K562 (cell line): ENCODE data around the gene TMEM132C. TPM values are rescaled to one million over a fixed set of nuclear protein-coding genes. Genes with fewer than 3 reads are reported as not detected.

Experiments
- ATAC-seq: fragments of 200-7000 bp; cut with Tn5 transposase; 3 replicates; pipeline ENCODE4 v1.9.1; 2020; ENCODE audit warnings: moderate library complexity
- BruUV-seq: library from RNA; stranded (reverse); fragments of 400-500 nt; replicated peaks from 2 replicates; lab custom pipeline; 2021; lab: Mats Ljungman, UMichigan
- CTCF ChIA-PET: fragments of 300-600 bp; formaldehyde crosslinking; extraction: SDS; loops from one replicate; lab custom pipeline; 2021; ENCODE audit warnings: low intra/inter-chr PET ratio; lab: Yijun Ruan, JAX
- POLR2A ChIA-PET: fragments of 300-600, 350-650 bp; sonication (Branson Sonifier 250); formaldehyde crosslinking; extraction: SDS; loops from one replicate; lab custom pipeline; 2021; ENCODE audit warnings: antibody characterized with exemption, inconsistent platforms; lab: Yijun Ruan, JAX
- DNase-seq, 4 experiments: peaks; one replicate each; pipeline versions ENCODE4 v3.0.0 to v3.0.0-alpha.2; 2011 to 2018; ENCODE audit warnings: low spot score in 3 of 4, mixed read lengths in 3 of 4; ENCODE audit errors: extremely low read depth in 1 of 4
- FAIRE-seq: peaks from 2 replicates; lab custom pipeline; 2011; peaks lifted over from hg19 to GRCh38; lab: Jason Lieb, UNC
- H2AFZ ChIP-seq: 2 replicates; pipeline ENCODE4 v1.6.0; 2011; ENCODE audit warnings: low read depth, low read length, control low read depth, inconsistent platforms
- H3K27ac ChIP-seq: fragments of 200-600 bp; 3 replicates; pipeline ENCODE4 v1.8.0; 2011; ENCODE audit warnings: low read depth, mild to moderate bottlenecking, control low read depth, inconsistent platforms, low read length, moderate library complexity, mixed read lengths; ENCODE audit errors: extremely low read depth
- H3K27me3 ChIP-seq, 2 experiments: fragments of 300-600 bp in 1 of 2; 2 replicates in 1 of 2; 3 replicates in 1 of 2; pipeline versions ENCODE4 v1.6.0 to v1.8.0; 2011; ENCODE audit warnings: inconsistent platforms in 2 of 2, low read length in 2 of 2, mild to moderate bottlenecking in 1 of 2, mixed read lengths in 1 of 2, moderate library complexity in 1 of 2; ENCODE audit not compliant: control insufficient read depth in 2 of 2, insufficient read depth in 2 of 2
- H3K36me3 ChIP-seq: fragments of 300-600 bp; 3 replicates; pipeline ENCODE4 v1.8.0; 2011; ENCODE audit warnings: mild to moderate bottlenecking, low read length, inconsistent platforms; ENCODE audit not compliant: control insufficient read depth, insufficient read depth
- H3K4me1 ChIP-seq, 2 experiments: fragments of 200-600 bp in 1 of 2; replicated peaks in 1 of 2; 2 replicates in 1 of 2; 3 replicates in 1 of 2; pipeline versions ENCODE4 v1.5.1 to v1.8.0; 2011; ENCODE audit warnings: inconsistent platforms in 2 of 2, low read length in 2 of 2, mild to moderate bottlenecking in 1 of 2, mixed read lengths in 1 of 2, moderate library complexity in 1 of 2; ENCODE audit not compliant: control insufficient read depth in 2 of 2, insufficient read depth in 2 of 2
- H3K4me2 ChIP-seq: 2 replicates; pipeline ENCODE4 v1.6.1; 2011; ENCODE audit warnings: low read length, control low read depth, inconsistent platforms, mixed read lengths; ENCODE audit not compliant: insufficient read depth
- H3K4me3 ChIP-seq: fragments of 200-600 bp; sonication (generic), shearing (Covaris generic); 2 replicates; pipeline ENCODE4 v1.5.1; 2016; ENCODE audit warnings: control low read depth, inconsistent platforms
- H3K79me2 ChIP-seq: fragments of 200-600 bp; 3 replicates; pipeline ENCODE4 v1.8.0; 2011; ENCODE audit warnings: low read length, inconsistent platforms; ENCODE audit not compliant: control insufficient read depth, insufficient read depth
- H3K9ac ChIP-seq, 2 experiments: 2 replicates each; pipeline versions ENCODE4 v1.6.0 to v1.6.1; 2011; ENCODE audit warnings: low read depth in 2 of 2, low read length in 2 of 2, control low read depth in 1 of 2, inconsistent platforms in 1 of 2, mild to moderate bottlenecking in 1 of 2, mixed read lengths in 1 of 2; ENCODE audit not compliant: insufficient read depth in 1 of 2
- H3K9me1 ChIP-seq: one replicate; pipeline ENCODE4 v1.6.0; 2011; ENCODE audit warnings: inconsistent platforms, mild to moderate bottlenecking, low read length, moderate library complexity; ENCODE audit not compliant: control insufficient read depth, insufficient read depth
- H3K9me3 ChIP-seq: replicated peaks from 2 replicates; pipeline ENCODE4 v1.5.1; 2011; ENCODE audit warnings: low read depth, low read length, inconsistent platforms; ENCODE audit not compliant: control insufficient read depth, insufficient read depth
- H4K20me1 ChIP-seq: replicated peaks from 2 replicates; pipeline ENCODE4 v1.6.1; 2011; ENCODE audit warnings: low read length, inconsistent platforms, mixed read lengths; ENCODE audit not compliant: control insufficient read depth, insufficient read depth
- BRF2 ChIP-seq: IDR thresholded peaks from 3 replicates; pipeline ENCODE4 v1.6.1; 2011; ENCODE audit warnings: borderline replicate concordance, mild to moderate bottlenecking; ENCODE audit not compliant: insufficient read length, insufficient read depth
- CC2D1A ChIP-seq: fragments of 450-650 bp; IDR thresholded peaks from 2 replicates; pipeline ENCODE4 v1.6.1; 2017; ENCODE audit warnings: mild to moderate bottlenecking
- CTCF ChIP-seq, 3 experiments: IDR thresholded peaks in 2 of 3; conservative IDR thresholded peaks in 1 of 3; 2 replicates each; pipeline ENCODE4 v1.5.1; 2011 to 2012; ENCODE audit warnings: low read length in 3 of 3, mild to moderate bottlenecking in 3 of 3, control low read depth in 2 of 3, improper control_type of control experiment in 1 of 3, inconsistent platforms in 1 of 3, low read depth in 1 of 3, mixed read lengths in 1 of 3, moderate library complexity in 1 of 3; ENCODE audit not compliant: insufficient read depth in 2 of 3
- ETV5 ChIP-seq: sonication (generic); formaldehyde crosslinking; IDR thresholded peaks from 2 replicates; pipeline ENCODE4 v1.4.0; 2020; ENCODE audit warnings: low read depth, mild to moderate bottlenecking, missing genetic modification reagents
- PKNOX1 ChIP-seq: fragments of 450-650 bp; IDR thresholded peaks from 2 replicates; pipeline ENCODE4 v1.6.1; 2016
- SETDB1 ChIP-seq: IDR thresholded peaks from one replicate; pipeline ENCODE4 v1.6.1; 2012; ENCODE audit warnings: low read length, control low read depth, inconsistent platforms
- TGIF2 ChIP-seq: sonication (generic); formaldehyde crosslinking; IDR thresholded peaks from 2 replicates; pipeline ENCODE4 v1.8.1; 2022; ENCODE audit warnings: mild to moderate bottlenecking, missing genetic modification reagents, moderate library complexity
- YY1 ChIP-seq, 3 experiments: IDR thresholded peaks; 2 replicates each; pipeline ENCODE4 v1.6.1; 2011; ENCODE audit warnings: low read length in 2 of 3, mild to moderate bottlenecking in 2 of 3, moderate library complexity in 2 of 3, borderline replicate concordance in 1 of 3, control low read depth in 1 of 3, low read depth in 1 of 3; ENCODE audit not compliant: insufficient read depth in 3 of 3, insufficient replicate concordance in 2 of 3, control insufficient read depth in 1 of 3, insufficient read length in 1 of 3; ENCODE audit errors: extremely low read depth in 1 of 3
- ZKSCAN1 ChIP-seq: fragments of 150-350 bp; IDR thresholded peaks from 2 replicates; pipeline ENCODE4 v1.6.1; 2016; ENCODE audit warnings: low read depth, low read length
- ZNF146 ChIP-seq: IDR thresholded peaks from one replicate; pipeline ENCODE4 v1.6.1; 2018; ENCODE audit warnings: missing compliant biosample characterization; ENCODE audit not compliant: unreplicated experiment
- ZNF518B ChIP-seq: fragments of 250-450 bp; sonication (Bioruptor Pico); IDR thresholded peaks from 2 replicates; pipeline ENCODE4 v1.5.0; 2021; ENCODE audit warnings: mild to moderate bottlenecking, moderate library complexity
- WGBS: fragments of 100-300 bp; shearing (Covaris generic); methylation state at CpG from one replicate; pipeline ENCODE4 v1.1.6; 2016; ENCODE audit warnings: low coverage, mixed read lengths; ENCODE audit not compliant: insufficient coverage; ENCODE audit errors: missing lambda C conversion rate; 5-methylcytosine and 5-hydroxymethylcytosine counted together
- in situ Hi-C: fragments of 300-500 bp; cut with MboI; formaldehyde crosslinking; loops from 4 replicates; pipeline ENCODE4 v1.15.0; 2018; ENCODE audit warnings: inconsistent platforms, mixed read lengths
- intact Hi-C: fragments of 100-400 bp; cut with micrococcal nuclease; formaldehyde crosslinking; loops from 2 replicates; pipeline ENCODE4 v1.14.2; 2022
- polyA plus RNA-seq, 8 experiments: library from polyadenylated mRNA; depleted of rRNA in 4 of 8; stranded (reverse) in 5 of 8; unstranded in 3 of 8; fragments of >200 nt; fragmentation: Nextera tagmentation in 2 of 8; fragmentation: Illumina TruSeq in 1 of 8; extraction: Ambion mirVana in 2 of 8; extraction: Trizol in 1 of 8; gene quantifications; 2 replicates each; pipeline versions ENCODE4 v1.2.1 to v1.2.3, GENCODE V29; 2011 to 2014; ENCODE audit warnings: inconsistent platforms in 1 of 8, missing spikeins in 1 of 8
- total RNA-seq, 7 experiments: library from RNA; depleted of rRNA in 6 of 7; stranded (reverse); fragments of >200 nt in 6 of 7; fragmentation: Illumina TruSeq in 2 of 7; extraction: Trizol in 2 of 7; gene quantifications; 2 replicates each; pipeline versions ENCODE4 v1.2.1 to v1.2.3, GENCODE V29; 2011 to 2021; ENCODE audit warnings: low replicate concordance in 1 of 7

Gene TMEM132C
- total and polyA plus RNA-seq, 9 of the 15 experiments (the other 6 are each of a cell fraction or from before 2014, with no cell fraction given), result not detected

- Histone ChIP-seq H2AFZ (no peak overlapping the region), H3K79me2 (no peaks in the 10 kb centered on the region), H4K20me1 (no peaks in the 10 kb centered on the region), H3K4me2 (no peak overlapping the region), H3K36me3 (no peaks in the 10 kb centered on the region), H3K9me1 (no peaks in the 10 kb centered on the region), H3K4me1 (no peaks in the 10 kb centered on the region), H3K9me3 (no peaks in the 10 kb centered on the region), H3K4me3 (no peak overlapping the region), H3K9ac (no peak overlapping the region), H3K27ac (no peak overlapping the region), H3K27me3 (peaks cover 0 to 4% of the 10 kb centered on the region in 2 experiments; a peak in 1 of 5 replicates)
- ATAC-seq (no peak), FAIRE-seq (no peak), DNase-seq (no peak)
- intact Hi-C loops, result no loop called here
- in situ Hi-C loops, result no loop called here
- CTCF ChIA-PET, result no interaction called here
- BruUV-seq, result no TSS peak
- POLR2A ChIA-PET, result no interaction called here
- 0% methylated on average over 11 of the region's 11 CpGs for WGBS
- TF ChIP-seq SETDB1 (no peak), TGIF2 (CRISPR knock-in tag) (no peak), CC2D1A (no peak), ZKSCAN1 (no peak), ETV5 (CRISPR knock-in tag) (no peak), ZNF146 (CRISPR knock-in tag) (no peak), BRF2 (no peak), ZNF518B (CRISPR knock-in tag) (no peak), CTCF (IDR thresholded peaks at IDR 0.05 in 2 of 3, conservative IDR thresholded peaks at IDR 0.05 in 1 of 3; ENCODE audit: insufficient read depth in 2 of 3, low read depth in 1 of 3, low read length in 3 of 3) (no peak), PKNOX1 (no peak), YY1 (IDR thresholded peaks at IDR 0.05; ENCODE audit: borderline replicate concordance in 1 of 3, control insufficient read depth in 1 of 3, extremely low read depth in 1 of 3, insufficient read depth in 3 of 3, insufficient read length in 1 of 3, insufficient replicate concordance in 2 of 3, low read depth in 1 of 3, low read length in 2 of 3) (no peak)
These were observed 31.2 kb downstream of the TMEM132C start for GRCh38 chr12:128298091-128298748.
